Measurements from ENCODE around the gene NXPH2.
"Not testable (repeated sequence)": the region's sequence is repeated elsewhere in the genome, so short reads cannot be mapped to it uniquely, and the experiment has no call there.

NXPH2 gene

DNA sequence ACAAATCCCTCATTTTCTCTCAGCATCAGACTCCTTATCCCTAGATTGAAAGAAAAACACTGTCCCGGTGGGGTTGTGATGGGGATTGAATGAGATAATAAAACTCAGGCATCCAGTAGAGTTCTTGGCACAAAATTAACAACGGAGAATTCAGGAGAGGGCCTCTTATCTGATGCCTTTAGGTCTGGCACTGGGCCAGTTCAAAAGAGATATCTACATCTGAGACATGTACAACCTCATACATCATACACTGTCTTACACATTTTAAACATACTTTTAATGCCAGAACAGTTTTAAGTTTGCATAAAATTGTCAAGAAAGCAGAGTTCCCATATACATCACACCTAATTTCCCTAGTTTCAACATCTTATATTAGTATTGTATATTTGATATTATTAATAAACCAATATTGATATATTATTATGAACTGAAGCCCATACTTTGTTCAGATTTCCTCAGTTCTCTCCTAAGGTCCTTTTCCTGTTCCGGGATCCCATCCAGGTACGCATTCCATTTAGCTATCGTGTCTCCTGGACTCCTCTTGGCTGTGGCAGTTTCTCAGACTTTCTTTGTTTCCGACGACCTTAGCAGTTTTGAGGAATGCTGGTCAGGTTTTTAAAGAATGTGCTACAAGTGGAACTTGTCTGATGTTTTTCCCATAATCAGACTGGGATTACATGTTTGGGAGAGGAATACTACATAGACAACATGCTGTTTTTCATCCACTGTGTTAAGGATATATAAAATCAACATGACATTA lies 27.8 kb downstream of the NXPH2 start:
- DNase-seq: no peak

DNA sequence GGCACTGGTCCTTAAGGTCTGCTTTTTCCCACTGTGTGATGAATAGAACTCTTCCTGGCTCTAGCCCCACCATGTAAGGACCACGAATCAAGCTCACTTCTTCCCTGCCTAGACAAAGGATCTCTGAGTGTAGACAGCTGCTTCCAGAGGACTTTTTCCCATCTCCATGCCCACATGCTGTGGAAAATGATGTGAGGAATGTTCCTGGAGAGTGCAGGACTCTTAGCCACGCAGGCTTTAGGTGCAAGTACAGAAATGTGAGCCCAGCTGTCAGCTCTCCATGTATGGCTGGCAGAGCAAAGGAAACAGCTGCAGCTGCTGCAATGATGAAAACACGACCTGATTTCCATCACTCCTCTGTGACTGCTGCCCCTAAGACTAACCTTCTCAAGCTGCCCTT lies 35.5 kb downstream of the NXPH2 start:
- DNase-seq: no peak

- DNase-seq: no peak
Observed at GRCh38 chr2:138742441-138743057, 37.6 kb downstream of the NXPH2 start.

DNA sequence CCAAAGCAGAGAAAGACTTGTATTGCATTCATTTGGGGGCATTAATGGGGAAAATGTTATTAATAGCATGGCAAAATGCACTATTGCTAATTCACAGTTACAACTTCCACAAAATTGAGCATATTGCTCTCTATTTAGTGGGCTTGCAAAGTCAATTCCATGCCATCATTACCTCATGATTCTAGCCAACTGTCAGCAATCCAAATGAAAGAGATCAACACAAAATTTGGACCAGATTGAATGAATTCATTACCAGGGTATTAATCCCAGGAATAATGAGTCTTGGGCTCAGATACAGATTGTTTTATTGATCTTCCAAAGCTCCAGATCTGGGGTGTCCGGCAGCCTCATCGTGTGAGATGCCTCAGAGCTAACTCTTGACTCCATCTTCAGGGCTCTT lies 38.3 kb downstream of the NXPH2 start:
- DNase-seq: no peak

GRCh38 chr2:138737009-138737554 lies 43.1 kb downstream of the NXPH2 start:
- not testable (repeated sequence) for DNase-seq

DNA sequence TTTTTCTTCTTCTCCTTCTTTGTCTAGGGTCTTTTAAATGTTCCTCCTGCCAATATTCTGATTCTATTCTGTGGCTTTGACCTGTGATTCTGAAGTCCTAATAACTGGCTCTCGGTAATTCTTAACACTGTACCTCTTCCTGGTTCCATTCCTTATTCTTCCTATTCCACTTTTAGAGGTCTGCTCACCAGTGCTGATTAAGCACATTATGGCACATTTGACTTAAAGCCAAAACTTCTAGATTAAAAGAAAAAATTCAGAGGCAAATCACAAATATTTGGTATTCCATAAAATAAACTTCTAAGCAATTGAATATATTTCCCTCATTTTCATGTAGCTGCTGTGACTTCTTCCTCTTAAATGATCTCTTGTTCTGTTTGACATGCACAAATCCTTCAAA lies 47.5 kb downstream of the NXPH2 start:
- DNase-seq: no peak

GRCh38 chr2:138730497-138731030 lies 49.6 kb downstream of the NXPH2 start:
- DNase-seq: no peak

GRCh38 chr2:138727956-138728355 lies 52.2 kb downstream of the NXPH2 start:
- no peak for DNase-seq

DNA sequence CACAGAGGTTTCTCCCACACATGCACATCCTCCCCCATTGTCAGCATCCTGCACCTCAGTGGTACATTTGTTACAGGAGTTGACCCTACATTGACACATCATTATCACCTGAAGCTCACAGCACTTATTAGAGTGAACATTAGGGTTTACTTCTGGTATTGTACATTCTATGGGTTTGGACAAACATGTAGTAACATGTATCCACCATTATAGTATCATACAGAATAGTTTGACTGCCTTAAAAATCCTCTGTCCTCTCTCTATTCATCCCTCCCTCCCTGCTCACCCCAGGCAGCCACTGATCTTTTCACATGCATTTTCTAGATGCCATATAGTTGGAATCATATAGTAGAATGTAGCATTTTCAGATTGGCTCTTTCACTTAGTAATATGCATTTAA lies 53.5 kb downstream of the NXPH2 start:
- DNase-seq: no peak

- no peak for DNase-seq
Observed at GRCh38 chr2:138724729-138725459, 55.3 kb downstream of the NXPH2 start.

DNA sequence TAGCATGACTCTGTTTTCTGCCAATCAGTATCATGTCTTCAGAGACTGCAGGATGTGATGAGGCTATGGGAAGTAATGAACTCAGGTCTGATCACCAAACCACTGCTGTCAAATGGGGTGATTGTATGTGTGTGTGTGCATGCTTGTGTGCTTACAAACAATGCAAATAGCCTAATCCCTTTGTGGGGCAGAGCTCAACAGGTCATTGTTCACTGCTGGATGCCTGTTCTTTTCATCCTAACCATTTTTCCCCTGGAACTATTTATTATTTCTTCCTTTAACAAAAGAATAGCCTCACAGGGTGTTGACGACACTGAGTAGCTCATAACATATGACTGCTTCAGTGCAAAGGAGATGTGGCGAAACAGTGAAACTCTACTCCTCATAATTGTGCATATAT lies 55.9 kb downstream of the NXPH2 start:
- DNase-seq: no peak

DNA sequence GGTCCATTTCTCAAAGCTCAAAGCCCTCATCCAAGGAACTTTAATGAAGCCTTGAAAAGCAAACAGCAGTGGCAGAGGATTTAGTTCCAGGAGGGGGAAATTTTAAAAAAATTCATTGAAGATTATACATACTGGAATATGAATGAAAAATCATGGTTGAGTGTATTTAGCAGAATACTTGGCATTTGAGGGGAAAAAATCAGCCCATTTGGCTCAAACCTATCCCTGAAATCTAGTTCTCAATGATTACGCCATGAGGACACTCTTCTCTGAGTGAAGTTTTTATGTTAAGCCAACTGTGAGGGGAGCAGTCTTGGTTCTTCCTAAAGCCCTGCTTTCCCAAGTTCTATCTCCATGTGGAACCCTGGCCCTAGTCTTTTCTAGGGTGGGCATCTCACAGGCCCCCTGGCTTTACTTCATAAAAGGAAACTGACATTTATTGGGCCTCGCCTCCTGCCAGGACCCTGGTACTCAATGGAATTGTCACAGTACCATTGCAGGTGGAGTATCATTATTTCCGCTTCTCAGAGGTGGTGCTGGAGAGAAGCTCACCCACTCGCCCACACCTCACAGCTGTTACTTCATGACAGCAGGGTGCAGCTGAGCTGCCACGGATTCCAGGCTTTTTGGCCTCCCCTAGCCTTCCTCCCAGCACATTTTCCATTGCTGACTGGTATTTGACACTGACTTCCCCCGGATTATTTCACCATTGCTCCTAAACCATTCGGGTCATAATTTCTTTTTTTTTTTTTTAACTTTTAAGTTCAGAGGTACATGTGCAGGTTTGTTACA lies 56.8 kb downstream of the NXPH2 start:
- DNase-seq: no peak

GRCh38 chr2:138722316-138722715 lies 57.9 kb downstream of the NXPH2 start:
- DNase-seq: no peak

DNA sequence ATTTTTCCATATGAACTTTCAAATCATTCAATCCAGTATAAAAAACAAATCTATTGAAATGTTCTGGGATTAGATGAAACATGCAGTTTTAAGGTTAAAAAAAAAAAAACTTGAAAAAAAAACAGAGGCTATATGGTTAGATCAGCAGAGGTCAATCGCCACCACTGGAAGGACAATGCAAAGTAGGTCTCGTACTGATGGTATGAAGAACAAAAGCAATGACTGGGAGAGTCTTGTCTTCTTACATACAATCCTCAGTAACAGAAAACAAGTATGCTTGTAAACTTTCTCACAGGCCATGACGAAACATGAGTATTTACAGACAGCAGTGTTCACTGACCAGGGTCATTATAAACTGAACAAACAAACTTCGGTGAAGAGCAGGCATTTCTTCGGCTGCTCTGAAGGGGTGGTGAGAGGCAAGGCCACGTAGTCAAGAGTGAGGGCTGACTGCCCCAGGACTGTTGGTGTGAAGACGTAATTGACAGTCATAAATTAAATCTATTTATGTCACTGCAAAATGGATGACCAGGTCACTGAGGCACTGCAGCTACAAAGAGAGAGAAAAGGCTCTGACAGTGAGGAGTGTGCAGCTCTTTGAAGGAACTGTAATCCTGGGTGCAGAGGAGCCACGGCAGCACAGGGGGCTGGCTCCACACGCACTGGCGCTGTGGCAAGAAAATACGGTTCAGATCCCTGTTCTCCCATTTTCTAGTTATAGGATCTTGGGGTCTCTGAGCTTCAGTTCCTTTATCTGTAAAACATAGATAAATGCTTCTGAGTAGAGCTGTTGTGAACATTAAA lies 60.0 kb downstream of the NXPH2 start:
- DNase-seq: no peak

- no peak for DNase-seq
Observed at GRCh38 chr2:138718405-138718804, 61.8 kb downstream of the NXPH2 start.

DNA sequence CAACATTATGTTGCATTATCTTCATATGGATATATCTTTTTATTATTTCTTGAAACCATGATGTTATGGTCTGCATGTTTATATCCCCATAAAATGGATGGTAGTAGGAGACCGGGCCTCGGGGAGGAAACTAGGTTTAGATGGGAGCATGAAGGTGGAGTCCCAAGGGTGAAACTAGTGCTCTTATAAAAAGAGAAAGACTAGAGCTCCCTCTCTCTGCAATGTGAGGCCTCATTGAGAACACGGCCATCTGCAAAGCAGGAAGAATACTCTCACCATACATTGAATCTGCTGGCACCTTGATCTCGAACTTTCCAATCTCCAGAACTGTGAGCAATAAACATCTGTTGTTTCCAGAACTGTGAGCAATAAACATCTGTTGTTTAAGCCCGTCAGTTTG lies 64.0 kb downstream of the NXPH2 start:
- no peak for DNase-seq

GRCh38 chr2:138713504-138713903 lies 66.7 kb downstream of the NXPH2 start:
- DNase-seq: no peak

DNA sequence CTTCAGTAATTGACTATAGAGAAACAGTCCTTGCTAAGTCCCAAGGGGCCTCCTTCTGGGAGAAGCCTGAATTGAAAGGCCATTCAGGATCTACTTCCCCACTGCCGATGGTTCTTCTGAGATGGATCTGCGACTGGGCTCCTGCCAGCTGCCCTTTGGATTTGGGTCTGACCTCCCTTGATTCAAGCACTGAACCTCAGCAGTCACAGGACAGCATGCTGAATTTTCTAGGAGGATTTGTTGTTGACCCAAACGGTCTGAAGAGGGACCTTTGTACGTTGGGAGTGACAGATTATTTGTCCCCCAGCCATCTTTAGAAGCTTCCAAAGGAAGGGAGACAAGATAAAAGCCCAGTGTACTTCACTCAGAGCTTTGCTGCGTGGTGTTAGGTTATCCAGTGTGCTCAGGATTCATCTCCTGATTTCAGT lies 67.1 kb downstream of the NXPH2 start:
- no peak for DNase-seq

- no peak for DNase-seq
Observed at GRCh38 chr2:138712212-138712979, 67.8 kb downstream of the NXPH2 start.

DNA sequence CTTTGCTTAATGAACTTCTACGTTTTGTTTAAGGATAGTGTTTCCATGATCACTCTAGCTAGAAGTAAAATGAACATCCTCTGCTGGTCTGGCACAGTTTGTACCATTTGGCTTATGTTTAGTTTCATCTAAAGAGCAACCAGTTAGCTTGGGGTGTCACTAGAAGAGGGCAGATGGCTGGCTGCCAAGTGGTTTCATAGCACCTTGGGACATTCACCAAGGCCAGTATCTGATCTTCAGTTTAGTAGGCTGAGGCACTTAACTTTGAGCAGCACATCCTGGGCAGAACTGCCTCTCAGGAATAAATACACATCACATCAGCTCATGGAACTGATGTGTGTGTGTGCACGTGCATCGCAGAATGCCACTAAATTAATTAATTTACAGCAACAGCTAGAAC lies 68.4 kb downstream of the NXPH2 start:
- no peak for DNase-seq

- no peak for DNase-seq
Observed at GRCh38 chr2:138708682-138709241, 71.4 kb downstream of the NXPH2 start.

Data from GDM1 (cell line).